CD4-positive, alpha-beta T cell treated with Interleukin-6 for 4 hours (primary cell): ENCODE measurements around the gene PLEKHA5.
"Not testable (repeated sequence)": the region's sequence is repeated elsewhere in the genome, so short reads cannot be mapped to it uniquely, and the experiment has no call there.

Experiments
- DNase-seq: peaks from one replicate; pipeline ENCODE4 v3.0.0-alpha.2; 2020; ENCODE audit warnings: mixed read lengths

The PLEKHA5 gene

DNA sequence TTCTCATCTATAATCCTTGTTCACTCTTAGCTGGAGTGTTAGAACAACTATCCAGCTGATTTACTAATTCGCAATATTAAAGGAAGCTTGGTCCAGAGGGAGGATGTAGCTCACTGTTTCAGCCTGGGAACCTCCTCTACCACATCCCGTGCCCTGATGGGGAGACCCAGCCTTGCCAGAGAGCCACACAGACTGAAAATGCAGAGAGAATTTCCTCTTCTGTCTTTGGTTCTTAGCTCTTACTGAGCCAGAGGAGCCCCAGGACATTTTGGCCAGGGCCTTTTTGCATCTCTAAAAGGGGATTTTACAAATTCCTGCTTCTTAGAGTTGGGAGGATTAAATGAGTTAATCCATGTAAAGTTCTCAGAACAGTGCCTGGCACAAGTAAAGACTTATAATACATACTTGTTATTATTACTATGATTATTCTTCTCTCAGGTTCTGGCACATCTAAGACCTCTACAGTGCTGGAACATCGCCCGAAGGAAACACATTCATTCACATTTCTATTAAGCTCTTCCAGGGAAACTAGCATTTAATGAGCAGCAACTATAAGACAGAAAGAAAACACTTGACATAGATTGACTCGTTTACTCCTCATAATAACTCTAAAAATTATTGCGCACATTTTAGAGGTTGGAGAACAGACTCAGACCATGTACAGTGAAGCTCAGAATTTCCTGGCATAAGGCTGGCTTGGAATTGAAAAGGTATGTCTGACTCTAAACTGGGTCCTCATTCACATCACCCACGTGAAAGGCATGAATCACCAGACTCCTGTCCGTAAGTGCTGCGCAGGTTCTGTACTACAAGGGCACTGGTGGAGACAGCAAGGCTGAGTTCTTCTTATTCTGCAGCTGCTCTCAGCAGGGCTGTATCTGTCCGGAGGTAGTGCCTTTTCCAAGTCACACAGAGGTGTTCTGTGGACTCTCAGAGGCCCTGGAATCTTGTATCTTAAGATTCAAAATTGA is 282.0 kb downstream of the PLEKHA5 start:
- DNase-seq, result no peak

DNA sequence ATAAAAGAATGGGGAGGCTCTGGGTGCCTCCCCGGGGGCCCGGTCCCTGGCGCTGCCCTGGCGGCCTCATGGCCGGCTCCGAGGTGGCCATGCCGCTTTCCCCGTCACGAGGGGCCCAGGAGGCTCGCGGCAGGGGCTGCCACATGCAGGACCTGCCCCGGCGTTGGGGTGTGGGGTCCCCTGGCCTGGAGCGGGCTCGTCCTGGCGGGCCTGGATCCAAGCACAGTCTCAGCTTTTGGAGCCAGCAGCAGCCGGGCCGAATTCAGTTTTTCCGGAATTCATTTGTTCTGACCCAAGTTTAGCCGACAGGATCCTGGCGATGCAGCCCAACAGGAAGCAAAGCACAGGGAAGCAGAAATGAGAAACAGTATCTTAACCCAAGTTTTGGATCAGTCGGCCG is 283.3 kb downstream of the PLEKHA5 start:
- DNase-seq, result no peak

DNA sequence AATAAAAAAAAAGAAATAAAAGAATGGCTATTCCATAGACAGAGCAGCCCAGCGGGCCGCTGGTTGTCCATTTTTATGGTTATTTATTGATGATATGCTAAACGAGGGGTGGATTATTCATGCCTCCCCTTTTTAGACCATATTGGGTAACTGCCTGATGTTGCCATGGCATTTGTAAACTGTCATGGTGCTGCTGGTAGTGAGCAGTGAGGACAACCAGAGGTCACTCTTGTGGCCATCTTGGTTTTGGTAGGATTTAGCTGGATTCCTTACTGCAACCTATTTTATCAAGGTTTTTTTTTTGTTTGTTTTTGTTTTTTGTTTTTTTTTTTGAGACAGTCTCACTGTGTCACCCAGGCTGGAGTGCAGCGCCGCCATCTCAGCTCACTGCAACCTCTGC is 284.0 kb downstream of the PLEKHA5 start:
- not testable (repeated sequence) for DNase-seq

DNA sequence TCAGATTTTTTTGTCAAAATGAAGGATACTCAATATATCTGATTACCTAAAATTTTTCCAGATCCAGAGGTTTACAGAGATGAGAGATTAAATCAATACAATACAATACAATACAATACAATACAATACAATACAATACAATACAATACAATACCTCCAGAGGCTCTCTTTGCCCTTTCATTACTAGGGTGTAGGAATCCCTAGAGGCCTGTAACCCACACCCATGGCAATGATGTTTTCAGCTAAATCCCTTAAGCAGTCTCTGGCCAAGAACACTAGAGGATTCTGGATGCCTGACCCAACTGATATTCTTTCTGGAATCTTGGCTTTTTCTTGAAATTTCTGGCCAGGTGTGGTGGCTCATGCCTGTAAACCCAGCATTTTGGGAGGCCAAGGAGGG is 286.0 kb downstream of the PLEKHA5 start:
- no peak for DNase-seq

DNA sequence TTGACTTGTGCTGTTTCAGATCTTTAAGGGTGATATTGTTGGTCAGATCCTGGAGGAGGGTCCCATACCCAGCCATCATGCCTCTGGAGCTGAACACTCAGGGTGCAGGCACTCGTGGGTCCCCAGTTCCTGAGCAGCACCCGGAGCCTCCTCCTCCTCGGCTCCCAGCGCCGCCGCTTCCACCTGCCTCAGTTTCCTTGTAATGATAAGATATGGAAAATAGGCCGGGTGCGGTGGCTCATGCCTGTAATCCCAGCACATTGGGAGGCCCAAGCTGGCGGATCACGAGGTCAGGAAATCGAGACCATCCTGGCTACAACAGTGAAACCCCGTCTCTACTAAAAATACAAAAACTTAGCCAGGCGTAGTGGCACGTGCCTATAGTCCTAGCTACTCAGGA is 289.6 kb downstream of the PLEKHA5 start:
- DNase-seq, result no peak

DNA sequence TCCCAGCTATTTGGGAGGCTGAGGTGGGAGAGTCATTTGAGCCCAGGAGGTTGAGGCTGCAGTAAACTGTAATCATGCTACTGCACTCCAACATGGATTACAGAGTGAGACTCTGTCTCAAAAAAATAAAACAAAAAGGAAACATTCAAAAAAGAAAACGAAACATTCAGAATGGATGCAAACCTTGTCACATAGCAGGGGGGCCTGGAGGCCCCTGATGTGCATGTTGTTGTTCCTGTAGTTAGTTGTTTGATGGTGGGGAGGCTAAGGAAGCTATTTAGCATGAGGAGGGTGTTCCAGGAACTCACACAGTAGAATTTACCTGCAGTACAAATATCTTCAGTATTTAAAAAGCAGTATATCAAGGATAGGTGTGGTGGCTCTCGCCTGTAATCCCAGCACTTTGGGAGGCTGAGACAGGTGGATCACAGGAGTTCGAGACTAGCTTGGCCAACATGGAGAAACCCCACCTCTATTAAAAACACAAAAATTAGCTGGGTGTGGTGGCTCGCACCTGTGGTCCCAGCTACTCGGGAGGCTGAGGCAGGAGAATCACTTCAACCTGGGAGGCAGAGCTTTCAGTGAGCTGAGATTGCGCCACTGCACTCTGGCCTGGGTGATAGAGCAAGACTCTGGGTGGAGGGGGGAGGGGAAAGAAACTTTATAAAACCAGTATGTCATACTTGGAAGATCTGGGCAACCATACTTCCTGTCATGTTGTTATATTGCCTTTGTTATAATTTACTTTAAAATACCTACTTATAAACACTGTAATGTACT is 292.2 kb downstream of the PLEKHA5 start:
- DNase-seq, result no peak

DNA sequence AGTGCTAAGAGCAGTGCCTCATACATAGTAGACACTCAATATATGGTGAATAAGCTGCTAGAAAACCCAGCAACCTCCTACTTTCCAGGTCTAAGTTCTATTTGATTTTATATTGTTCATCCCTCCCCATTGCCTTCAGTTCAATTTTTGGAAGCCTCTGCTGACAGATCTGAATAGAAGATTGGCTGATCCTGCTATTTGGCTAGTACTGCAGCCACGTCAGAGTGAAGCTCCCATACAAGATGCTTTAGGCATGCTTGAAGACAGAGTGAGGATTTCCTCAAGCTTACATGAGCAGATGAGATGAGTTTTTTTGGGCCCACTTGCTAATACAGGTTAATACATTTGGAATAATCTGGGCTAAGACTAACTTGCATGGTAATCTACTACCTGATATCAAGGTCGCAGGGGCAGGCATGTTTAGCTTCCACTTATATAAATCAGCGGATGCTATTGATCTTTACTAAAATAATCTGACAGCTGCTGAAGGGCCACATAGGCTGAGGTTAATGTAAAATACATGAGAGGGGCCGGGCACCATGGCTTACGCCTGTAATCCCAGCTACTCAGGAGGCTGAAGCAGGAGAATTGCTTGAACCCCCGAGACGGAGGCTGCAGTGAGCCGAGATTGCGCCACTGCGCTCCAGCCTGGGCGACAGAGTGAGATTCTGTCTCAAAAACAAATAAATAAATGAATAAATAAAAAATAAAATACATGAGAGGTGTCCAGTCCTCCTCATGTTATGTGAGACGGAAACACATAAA is 293.8 kb downstream of the PLEKHA5 start:
- no peak for DNase-seq
